Spinal cord (tissue), 10 donors: ENCODE measurements around the gene CD96. TPM values are rescaled to one million over a fixed set of nuclear protein-coding genes. Genes with fewer than 3 reads are reported as not detected.

Experiments used
- DNase-seq, 6 donors: peaks; one replicate each; pipeline versions ENCODE4 v3.0.0 to v3.0.0-alpha.2; 2013 to 2015; ENCODE audit warnings: low spot score in 6 of 6, low read depth in 4 of 6
- H3K27ac ChIP-seq: one replicate; pipeline ENCODE4 v1.5.1; 2013; ENCODE audit warnings: low read depth, low read length, control low read depth
- H3K27me3 ChIP-seq: one replicate; pipeline ENCODE4 v1.6.1; 2013; ENCODE audit warnings: low read length; ENCODE audit not compliant: control insufficient read depth, insufficient read depth
- H3K36me3 ChIP-seq: one replicate; pipeline ENCODE4 v1.6.1; 2013; ENCODE audit warnings: low read length; ENCODE audit not compliant: control insufficient read depth, insufficient read depth
- H3K4me1 ChIP-seq: one replicate; pipeline ENCODE4 v1.6.1; 2013; ENCODE audit warnings: low read length; ENCODE audit not compliant: control insufficient read depth, insufficient read depth
- H3K4me3 ChIP-seq: one replicate; pipeline ENCODE4 v1.5.1; 2013; ENCODE audit warnings: low read depth, low read length, control low read depth
- H3K9me3 ChIP-seq: one replicate; pipeline ENCODE4 v1.6.1; 2013; ENCODE audit warnings: low read length; ENCODE audit not compliant: control insufficient read depth, insufficient read depth
- WGBS: methylation state at CpG from one replicate; pipeline ENCODE4 v1.1.5; 2013; ENCODE audit warnings: missing lambda C conversion rate; ENCODE audit not compliant: insufficient coverage; 5-methylcytosine and 5-hydroxymethylcytosine counted together
- polyA plus RNA-seq, 2 donors: library from polyadenylated mRNA; unstranded; fragments of 120-200 nt; gene quantifications; one replicate each; pipeline ENCODE4 v1.2.1, GENCODE V29; 2013; ENCODE audit not compliant: insufficient read length in 2 of 2
- total RNA-seq, 2 donors: library from RNA; depleted of rRNA in 1 of 2; stranded (reverse); fragments of 120-200 nt in 1 of 2; fragments of >200 nt in 1 of 2; gene quantifications; one replicate each; pipeline versions ENCODE4 v1.2.3 to v1.2.4, GENCODE V29; 2013 to 2014
- donor health status: healthy.

CD96 gene
- total and polyA plus RNA-seq, 4 donors = 0.28 to 0.59 (median 0.32) TPM

DNA sequence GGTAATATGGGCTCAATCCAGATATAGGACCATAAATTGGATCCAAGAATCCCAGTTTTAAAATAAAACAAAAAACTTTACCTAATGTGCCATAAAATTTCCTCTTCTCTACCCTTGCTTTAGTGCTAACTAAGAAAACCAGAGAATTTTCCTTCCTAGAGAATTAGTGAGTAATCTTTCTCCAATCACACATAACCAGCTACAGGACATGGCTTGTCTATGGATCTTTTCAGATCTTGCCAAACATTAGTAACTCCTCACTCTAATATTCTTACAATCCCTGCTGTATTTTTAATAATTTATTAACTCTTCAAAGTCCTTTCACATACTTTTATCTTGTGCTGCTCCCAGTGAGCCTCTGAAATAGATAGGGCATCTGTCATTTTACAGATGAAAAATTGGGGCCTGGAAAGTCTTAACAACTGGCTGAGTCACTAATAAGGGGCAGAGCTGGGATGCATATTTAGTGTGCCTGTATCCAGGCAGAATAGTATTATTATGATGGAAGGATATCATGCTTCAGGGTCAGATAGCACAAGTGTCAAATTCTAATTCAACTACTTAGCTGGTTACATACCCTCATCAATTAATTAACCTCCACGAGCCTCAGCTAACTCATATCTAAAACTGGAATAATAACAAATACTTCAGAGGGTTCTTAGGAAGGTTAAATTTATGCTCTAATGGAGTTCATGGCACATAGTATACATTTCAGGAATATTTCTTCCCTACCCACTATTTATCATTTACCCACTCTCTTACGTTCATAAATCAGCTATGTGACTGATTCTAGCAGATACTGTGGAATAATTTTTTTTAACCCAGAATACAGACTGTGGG lies 47.5 kb downstream of the CD96 start:
- Histone ChIP-seq H3K4me1 (no peaks in the 10 kb centered on the region), H3K4me3 (no peak overlapping the region), H3K36me3 (no peaks in the 10 kb centered on the region), H3K27me3 (no peaks in the 10 kb centered on the region), H3K27ac (no peak overlapping the region), H3K9me3 (no peaks in the 10 kb centered on the region)
- no peak for DNase-seq
- WGBS = no CpG with 5 or more reads among the region's 2 CpGs

DNA sequence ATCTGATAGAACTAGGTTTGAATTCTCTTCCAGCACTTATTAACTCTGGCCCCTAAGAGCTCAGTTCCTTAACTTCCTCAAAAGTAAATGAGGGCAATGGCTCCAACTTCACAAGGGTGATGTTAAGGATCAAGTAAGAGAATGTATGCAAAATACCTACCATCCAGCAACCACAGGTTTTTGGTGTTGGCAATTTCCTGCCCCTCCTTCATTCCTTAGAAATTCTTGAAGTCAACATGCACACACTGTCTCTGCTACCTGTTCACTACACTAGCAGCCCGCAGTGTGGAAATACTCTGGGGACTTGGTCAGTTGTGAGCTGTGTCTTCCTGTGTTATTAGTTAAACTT lies 48.1 kb downstream of the CD96 start:
- Histone ChIP-seq H3K36me3 (no peaks in the 10 kb centered on the region), H3K4me3 (no peak overlapping the region), H3K9me3 (no peaks in the 10 kb centered on the region), H3K27me3 (no peaks in the 10 kb centered on the region), H3K27ac (no peak overlapping the region), H3K4me1 (no peaks in the 10 kb centered on the region)
- no CpG with 5 or more reads among the region's 1 CpG for WGBS
- DNase-seq = no peak

DNA sequence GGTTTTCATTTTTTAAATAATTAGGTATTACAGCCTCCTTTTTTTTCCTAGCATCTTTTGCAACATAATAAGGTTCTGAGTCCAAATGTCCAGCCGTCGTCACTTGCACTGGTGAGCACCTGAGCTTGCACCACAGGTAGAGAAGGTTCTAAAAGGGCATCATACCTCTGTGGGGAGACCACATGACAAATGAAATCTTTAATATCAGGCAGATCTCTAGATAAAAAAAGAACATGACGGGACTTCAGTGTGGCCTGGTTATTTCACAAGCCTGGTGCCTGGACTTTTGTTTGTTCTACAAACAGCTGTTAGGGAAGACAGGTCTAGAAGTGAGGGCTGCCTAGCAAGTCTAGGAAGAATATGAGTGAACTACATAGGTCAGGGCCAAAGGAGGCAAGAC lies 49.6 kb downstream of the CD96 start:
- Histone ChIP-seq H3K27me3 (no peaks in the 10 kb centered on the region), H3K4me3 (no peak overlapping the region), H3K27ac (no peak overlapping the region), H3K4me1 (no peaks in the 10 kb centered on the region), H3K36me3 (no peaks in the 10 kb centered on the region), H3K9me3 (no peaks in the 10 kb centered on the region)
- DNase-seq = no peak
- WGBS = 83% methylated on average over 1 of the region's 3 CpGs

DNA sequence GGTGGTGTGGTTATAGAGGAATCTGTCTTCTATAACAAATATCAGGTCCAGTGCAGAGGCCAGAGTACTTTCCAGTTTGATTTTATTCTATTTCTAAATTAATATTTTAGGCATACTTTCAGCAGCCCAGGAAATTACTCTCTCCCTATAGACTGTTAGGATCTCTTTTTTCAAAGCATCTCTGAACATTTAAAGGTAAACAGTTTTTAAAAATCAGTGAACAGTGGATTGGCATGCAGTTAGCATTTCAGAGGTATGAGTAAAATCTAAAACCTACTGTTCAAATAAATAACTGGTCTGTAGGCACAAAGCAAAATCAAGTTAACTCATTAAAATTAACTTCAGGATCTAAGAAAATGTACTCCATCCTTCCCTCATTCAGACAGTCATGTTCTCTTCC lies 50.1 kb downstream of the CD96 start:
- no peak for DNase-seq
- no peaks in the 10 kb centered on the region for H3K27me3 ChIP-seq
- no peaks in the 10 kb centered on the region for H3K36me3 ChIP-seq
- no peaks in the 10 kb centered on the region for H3K9me3 ChIP-seq
- no peak overlapping the region for H3K27ac ChIP-seq
- H3K4me1 ChIP-seq = no peaks in the 10 kb centered on the region
- no peak overlapping the region for H3K4me3 ChIP-seq

DNA sequence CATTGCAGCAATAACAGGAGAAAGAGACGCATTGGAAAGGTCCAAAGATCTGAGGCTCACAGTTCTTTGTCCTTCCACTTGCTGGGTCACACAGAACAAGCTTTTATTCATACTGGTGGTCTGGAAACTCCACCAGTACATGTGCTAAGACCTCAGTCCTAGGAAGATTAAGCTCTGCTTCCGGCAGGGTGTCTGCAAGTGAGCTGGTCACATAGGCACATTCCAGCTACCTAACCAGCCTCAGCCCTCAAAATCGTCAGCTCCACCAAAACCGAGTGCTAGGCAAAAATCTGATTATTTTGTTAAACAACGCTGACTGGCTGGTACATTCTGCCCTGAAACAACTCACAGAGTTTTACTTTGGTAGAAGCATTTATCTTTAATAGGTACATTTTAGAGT lies 50.9 kb downstream of the CD96 start:
- H3K36me3 ChIP-seq = no peaks in the 10 kb centered on the region
- no peaks in the 10 kb centered on the region for H3K9me3 ChIP-seq
- WGBS = 71% methylated on average over 3 of the region's 5 CpGs
- H3K27ac ChIP-seq = no peak overlapping the region
- no peaks in the 10 kb centered on the region for H3K4me1 ChIP-seq
- no peaks in the 10 kb centered on the region for H3K27me3 ChIP-seq
- DNase-seq = no peak
- H3K4me3 ChIP-seq = no peak overlapping the region

DNA sequence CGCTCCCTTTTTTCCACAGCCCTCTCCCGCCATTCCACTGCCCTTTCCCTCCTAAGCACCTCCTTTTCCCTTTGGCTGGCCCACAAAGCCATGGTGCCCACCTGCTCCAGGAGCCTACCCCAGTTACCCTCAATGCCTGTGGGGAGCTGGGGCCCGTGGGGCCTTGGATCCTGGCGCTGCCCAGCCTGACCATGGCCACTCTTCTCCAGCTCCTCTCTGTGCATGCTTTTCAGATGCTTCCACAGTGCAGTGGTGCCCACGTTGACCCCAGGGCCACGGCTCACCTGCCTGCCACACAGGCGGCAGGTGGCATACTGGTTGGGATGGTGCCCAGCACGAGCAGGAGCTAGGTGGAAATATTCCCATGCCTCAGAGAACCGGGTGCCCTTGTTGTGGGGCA lies 51.7 kb downstream of the CD96 start:
- no peaks in the 10 kb centered on the region for H3K4me1 ChIP-seq
- no peak overlapping the region for H3K4me3 ChIP-seq
- DNase-seq = no peak
- no peaks in the 10 kb centered on the region for H3K27me3 ChIP-seq
- no peaks in the 10 kb centered on the region for H3K36me3 ChIP-seq
- H3K9me3 ChIP-seq = no peaks in the 10 kb centered on the region
- no peak overlapping the region for H3K27ac ChIP-seq
- WGBS = 91% methylated on average over 6 of the region's 9 CpGs

DNA sequence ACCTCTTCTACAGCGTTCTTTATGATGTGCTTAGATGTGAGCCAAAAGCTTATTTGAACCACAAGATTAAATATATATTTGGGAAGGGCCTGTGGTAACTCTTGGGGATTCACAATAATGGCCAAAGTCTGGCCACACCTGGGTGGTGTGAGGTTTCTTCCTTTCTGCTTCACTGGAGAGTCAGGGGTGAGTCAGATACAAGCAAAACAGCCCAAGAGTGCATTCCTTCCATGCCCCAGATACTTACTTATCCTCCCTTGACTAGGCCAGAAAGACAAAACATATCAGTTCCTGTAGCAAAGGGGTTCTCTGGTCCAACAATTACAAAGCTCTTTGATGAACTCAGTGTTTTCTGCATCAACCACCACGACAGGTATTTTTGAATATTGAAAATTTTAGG lies 52.2 kb downstream of the CD96 start:
- no peaks in the 10 kb centered on the region for H3K4me1 ChIP-seq
- no peak overlapping the region for H3K27ac ChIP-seq
- no CpG with 5 or more reads among the region's 2 CpGs for WGBS
- H3K36me3 ChIP-seq = no peaks in the 10 kb centered on the region
- H3K27me3 ChIP-seq = no peaks in the 10 kb centered on the region
- DNase-seq = no peak
- no peak overlapping the region for H3K4me3 ChIP-seq
- H3K9me3 ChIP-seq = no peaks in the 10 kb centered on the region

DNA sequence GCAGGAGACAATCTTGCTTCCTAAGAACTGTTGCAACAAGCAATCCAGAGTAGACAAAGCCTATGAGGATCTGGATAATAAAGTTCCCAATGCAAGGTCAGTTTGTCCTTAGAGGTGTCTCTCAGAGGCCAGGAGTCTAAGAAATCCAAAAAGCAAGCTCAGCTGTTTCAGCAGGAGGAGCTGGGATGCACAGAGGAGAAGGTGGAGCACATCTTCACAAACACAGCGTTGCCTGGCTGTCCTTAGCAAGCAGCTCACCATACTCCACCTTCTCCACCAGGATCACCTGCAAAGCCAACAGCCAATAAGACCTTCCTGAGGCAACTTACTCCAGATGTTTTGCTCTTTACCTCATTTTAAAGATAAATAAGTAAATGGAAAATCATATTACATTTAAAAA lies 52.8 kb downstream of the CD96 start:
- Histone ChIP-seq H3K4me3 (no peak overlapping the region), H3K27me3 (no peaks in the 10 kb centered on the region), H3K9me3 (no peaks in the 10 kb centered on the region), H3K4me1 (no peaks in the 10 kb centered on the region), H3K27ac (no peak overlapping the region), H3K36me3 (no peaks in the 10 kb centered on the region)
- no peak for DNase-seq
- whole genome bisulfite sequencing = 0% methylated on average over 1 of the region's 1 CpG

DNA sequence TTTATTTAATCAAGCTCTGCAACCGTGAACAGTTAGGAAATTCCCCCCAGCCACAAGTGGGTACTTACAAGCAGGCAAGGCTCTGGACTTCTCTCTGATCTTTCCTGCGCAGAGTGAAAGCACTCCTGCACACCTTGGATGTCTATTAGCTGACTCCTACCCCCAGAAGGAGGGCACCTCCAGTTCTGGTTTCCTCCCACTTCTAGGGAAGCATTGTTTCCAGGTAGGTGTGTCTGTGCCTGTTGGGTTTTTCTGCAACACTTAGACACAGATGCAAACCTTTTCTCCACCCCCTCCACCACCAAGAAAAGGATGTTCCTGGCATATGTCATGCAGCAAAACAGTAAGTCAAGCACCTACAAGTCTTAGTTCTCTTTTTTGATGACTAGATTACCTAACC lies 53.2 kb downstream of the CD96 start, which contains the start of gene ZBED2:
TSS of gene ZBED2 (minus strand) at position 115 of the 400 bp plus-strand sequence. CDS start 1,145 bp downstream, outside the sequence.
- 88% methylated on average over 2 of the region's 2 CpGs for WGBS
- Histone ChIP-seq H3K4me1 (no peaks in the 10 kb centered on the region), H3K27me3 (no peaks in the 10 kb centered on the region), H3K36me3 (no peaks in the 10 kb centered on the region), H3K9me3 (no peaks in the 10 kb centered on the region), H3K4me3 (no peak within 1 kb of the TSS), H3K27ac (no peak within 1 kb of the TSS)
- no peak for DNase-seq

DNA sequence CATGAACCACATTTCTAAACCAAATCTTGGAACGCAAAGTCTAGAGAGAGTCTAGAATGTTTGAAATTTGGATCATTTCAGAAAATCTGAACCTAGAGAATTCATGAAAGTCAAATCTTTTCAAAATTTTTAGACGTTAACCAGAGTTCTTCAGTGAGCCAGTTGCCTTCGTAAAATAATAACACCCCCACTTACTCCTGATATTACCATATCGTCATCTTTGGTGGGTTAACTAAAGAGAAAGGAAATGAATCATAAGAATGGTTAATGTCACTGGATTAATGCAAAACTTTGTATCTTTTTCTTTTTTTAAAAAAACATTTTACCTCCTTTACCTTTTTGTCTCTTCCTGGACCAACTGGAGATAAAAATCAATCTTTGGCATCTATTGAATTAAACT lies 54.3 kb downstream of the CD96 start:
- no CpG with 5 or more reads among the region's 4 CpGs for WGBS
- no peaks in the 10 kb centered on the region for H3K9me3 ChIP-seq
- H3K4me3 ChIP-seq = no peak overlapping the region

More for the DNA sequence above, 54.3 kb downstream of the CD96 start:
- H3K27me3 ChIP-seq = no peaks in the 10 kb centered on the region
- no peaks in the 10 kb centered on the region for H3K4me1 ChIP-seq
- no peak overlapping the region for H3K27ac ChIP-seq
- H3K36me3 ChIP-seq = no peaks in the 10 kb centered on the region
- no peak for DNase-seq
